ENCODE results near the gene LMX1B.
A peak's percentile ranks its signal among the peaks of the same experiment; 100 is the strongest.

The LMX1B gene

GRCh38 chr9:126687930-126688461, 74.3 kb downstream of the LMX1B start:
- H3K4me3 ChIP-seq (ENCODE audit: low read depth, low read length): no peak overlapping the region
- POLR2A ChIA-PET: no interaction called here
- DNase-seq (ENCODE audit: low read depth, low spot score): no peak
- CTCF ChIA-PET: interaction anchor here (4.6 kb wide), 1 partner anchor 18 kb away, joined by 26 read pairs; no protein-coding TSS in a partner anchor
- no peak for TF ChIP-seq CTCF (IDR thresholded peaks at IDR 0.05; ENCODE audit: insufficient read depth, low read length, missing control alignments)

- DNase-seq (ENCODE audit: low read depth, low spot score): no peak
- ChIA-PET POLR2A (no interaction called here), CTCF (interaction anchor here (2.2 to 4.6 kb wide), 2 partner anchors 10 to 17 kb away, joined by 17 to 26 read pairs; no protein-coding TSS in a partner anchor)
- TF ChIP-seq CTCF (IDR thresholded peaks at IDR 0.05; ENCODE audit: insufficient read depth, low read length, missing control alignments): no peak
- H3K4me3 ChIP-seq (ENCODE audit: low read depth, low read length): no peak overlapping the region
Observed at GRCh38 chr9:126688617-126689016, 74.9 kb downstream of the LMX1B start.

- ChIA-PET POLR2A (no interaction called here), CTCF (interaction anchor here (1.0 to 4.6 kb wide), 7 partner anchors 9 to 189 kb away, joined by 4 to 26 read pairs (median 7); no protein-coding TSS in a partner anchor)
- no peak for TF ChIP-seq CTCF (IDR thresholded peaks at IDR 0.05; ENCODE audit: insufficient read depth, low read length, missing control alignments)
- DNase-seq (ENCODE audit: low read depth, low spot score): no peak
- no peak overlapping the region for H3K4me3 ChIP-seq (ENCODE audit: low read depth, low read length)
Observed at GRCh38 chr9:126689027-126689825, 75.5 kb downstream of the LMX1B start.

- DNase-seq (ENCODE audit: low read depth, low spot score): no peak
- H3K4me3 ChIP-seq (ENCODE audit: low read depth, low read length): no peak overlapping the region
- CTCF ChIA-PET: interaction anchor here (0.6 to 4.6 kb wide), 12 partner anchors 10 to 191 kb away, joined by 3 to 26 read pairs (median 4); no protein-coding TSS in a partner anchor
- TF ChIP-seq CTCF (IDR thresholded peaks at IDR 0.05; ENCODE audit: insufficient read depth, low read length, missing control alignments): peak; percentile 58
- POLR2A ChIA-PET: no interaction called here
Observed at GRCh38 chr9:126690431-126691051, 76.8 kb downstream of the LMX1B start.

- no peak for TF ChIP-seq CTCF (IDR thresholded peaks at IDR 0.05; ENCODE audit: insufficient read depth, low read length, missing control alignments)
- ChIA-PET POLR2A (no interaction called here), CTCF (interaction anchor here (2.2 to 4.6 kb wide), 2 partner anchors 9 to 14 kb away, joined by 6 to 26 read pairs; no protein-coding TSS in a partner anchor)
- H3K4me3 ChIP-seq (ENCODE audit: low read depth, low read length): no peak overlapping the region
- no peak for DNase-seq (ENCODE audit: low read depth, low spot score)
Observed at GRCh38 chr9:126692041-126692758, 78.5 kb downstream of the LMX1B start.

Measured in AG04449 (cell line).